Calu3 (cell line): ENCODE results near the gene SRMS. TPM values are rescaled to one million over a fixed set of nuclear protein-coding genes. Genes with fewer than 3 reads are reported as not detected.

ENCODE experiments used
- BruUV-seq: library from RNA; stranded (reverse); fragments of 400-500 nt; replicated peaks from 2 replicates; lab custom pipeline; 2021; lab: Mats Ljungman, UMichigan
- CTCF ChIA-PET: fragments of 300-600 bp; sonication (Branson Sonifier 250); formaldehyde crosslinking; loops from one replicate; lab custom pipeline; 2022; ENCODE audit warnings: antibody characterized with exemption; lab: Charles Lee
- DNase-seq: peaks from one replicate; pipeline ENCODE4 v3.0.0; 2022
- H3K27ac Mint-ChIP-seq: one replicate; pipeline ENCODE4 v1.8.0; 2022; ENCODE audit warnings: mixed read lengths; ENCODE audit not compliant: unreplicated experiment
- H3K27me3 Mint-ChIP-seq: one replicate; pipeline ENCODE4 v1.8.0; 2022; ENCODE audit warnings: mixed read lengths; ENCODE audit not compliant: unreplicated experiment
- H3K36me3 Mint-ChIP-seq: one replicate; pipeline ENCODE4 v1.8.0; 2022; ENCODE audit warnings: mild to moderate bottlenecking, moderate library complexity, mixed read lengths; ENCODE audit not compliant: insufficient read depth, unreplicated experiment
- H3K4me1 Mint-ChIP-seq: one replicate; pipeline ENCODE4 v1.8.0; 2022; ENCODE audit warnings: mild to moderate bottlenecking, low read depth, mixed read lengths; ENCODE audit not compliant: unreplicated experiment
- H3K4me3 Mint-ChIP-seq: one replicate; pipeline ENCODE4 v1.8.0; 2022; ENCODE audit warnings: mild to moderate bottlenecking, low read depth, moderate library complexity, mixed read lengths; ENCODE audit not compliant: unreplicated experiment
- H3K9me3 Mint-ChIP-seq: one replicate; pipeline ENCODE4 v1.8.0; 2022; ENCODE audit warnings: low read depth, mixed read lengths; ENCODE audit not compliant: unreplicated experiment
- CTCF ChIP-seq: fragments of 200-600 bp; IDR thresholded peaks from one replicate; pipeline ENCODE4 v1.8.0; 2022; ENCODE audit warnings: antibody characterized with exemption; ENCODE audit not compliant: unreplicated experiment
- intact Hi-C: fragments of 100-400 bp; cut with micrococcal nuclease; formaldehyde crosslinking; loops from one replicate; pipeline ENCODE4 v1.10.0; 2022; ENCODE audit not compliant: unreplicated experiment
- total RNA-seq: library from RNA; stranded (reverse); gene quantifications from 2 replicates; pipeline ENCODE4 v1.2.3, GENCODE V29; 2022

SRMS gene
- total RNA-seq, 1 experiment from 2014 or later: not detected

- BruUV-seq: no TSS peak
- CTCF ChIA-PET: interaction anchor here (0.6 to 1.4 kb wide), 2 partner anchors 75 to 316 kb away, joined by 3 to 7 read pairs; no protein-coding TSS in a partner anchor
- no peaks in the 10 kb centered on the region for H3K9me3 Mint-ChIP-seq
- intact Hi-C loops: no loop called here
- no peak overlapping the region for H3K4me3 Mint-ChIP-seq
- DNase-seq: no peak
- no peak for TF ChIP-seq CTCF
- H3K27me3 Mint-ChIP-seq: no peaks in the 10 kb centered on the region
- no peak overlapping the region for H3K27ac Mint-ChIP-seq
- peaks cover 65% of the 10 kb centered on the region for H3K36me3 Mint-ChIP-seq
- H3K4me1 Mint-ChIP-seq: no peaks in the 10 kb centered on the region
These were observed 19.0 kb upstream of the SRMS start for GRCh38 chr20:63566395-63567135.

GRCh38 chr20:63565699-63566335 lies 18.3 kb upstream of the SRMS start:
- no TSS peak for BruUV-seq
- Mint-ChIP-seq H3K4me1 (no peaks in the 10 kb centered on the region), H3K9me3 (no peaks in the 10 kb centered on the region), H3K4me3 (no peak overlapping the region), H3K27ac (no peak overlapping the region), H3K36me3 (peaks cover 72% of the 10 kb centered on the region), H3K27me3 (no peaks in the 10 kb centered on the region)
- CTCF ChIA-PET: interaction anchor here (0.6 to 1.4 kb wide), 3 partner anchors 8 to 315 kb away, joined by 3 to 7 read pairs (median 4); partner anchors contain the start of gene HELZ2
- intact Hi-C loops: no loop called here
- TF ChIP-seq CTCF: no peak
- DNase-seq: no peak

- no peak for TF ChIP-seq CTCF
- H3K9me3 Mint-ChIP-seq: peaks cover 2% of the 10 kb centered on the region
- no peak overlapping the region for H3K27ac Mint-ChIP-seq
- no peaks in the 10 kb centered on the region for H3K4me1 Mint-ChIP-seq
- peaks cover 77% of the 10 kb centered on the region for H3K36me3 Mint-ChIP-seq
- no TSS peak for BruUV-seq
- CTCF ChIA-PET: interaction anchor here (0.9 to 1.4 kb wide), 2 partner anchors 9 to 76 kb away, joined by 3 to 4 read pairs; partner anchors contain the start of gene HELZ2
- no peaks in the 10 kb centered on the region for H3K27me3 Mint-ChIP-seq
- DNase-seq: no peak
- no peak overlapping the region for H3K4me3 Mint-ChIP-seq
- intact Hi-C loops: no loop called here
These were observed 17.6 kb upstream of the SRMS start for GRCh38 chr20:63565021-63565698.

- no peaks in the 10 kb centered on the region for H3K4me1 Mint-ChIP-seq
- H3K27me3 Mint-ChIP-seq: no peaks in the 10 kb centered on the region
- H3K27ac Mint-ChIP-seq: no peak overlapping the region
- H3K9me3 Mint-ChIP-seq: peaks cover 2% of the 10 kb centered on the region
- intact Hi-C loops: no loop called here
- no peak overlapping the region for H3K4me3 Mint-ChIP-seq
- TF ChIP-seq CTCF: no peak
- peaks cover 71% of the 10 kb centered on the region for H3K36me3 Mint-ChIP-seq
- CTCF ChIA-PET: no interaction called here
- no TSS peak for BruUV-seq
- DNase-seq: no peak
These were observed 16.7 kb upstream of the SRMS start for GRCh38 chr20:63564036-63564810.
